Fibroblast of lung (primary cell): Measurements from ENCODE around the gene LTF. TPM values are rescaled to one million over a fixed set of nuclear protein-coding genes. Genes with fewer than 3 reads are reported as not detected.
A peak's percentile ranks its signal among the peaks of the same experiment; 100 is the strongest.

Experiments used
- DNase-seq, 2 donors: peaks; one replicate each; pipeline versions ENCODE4 v3.0.0 to v3.0.0-alpha.2; 2010; ENCODE audit warnings: low read depth in 2 of 2
- H2AFZ ChIP-seq: 2 replicates; pipeline ENCODE4 v1.5.1; 2012; ENCODE audit warnings: low read length, control low read depth, inconsistent platforms
- H3K27ac ChIP-seq: 2 replicates; pipeline ENCODE4 v1.5.1; 2011; ENCODE audit warnings: low read length, control low read depth; ENCODE audit not compliant: insufficient read depth
- H3K27me3 ChIP-seq: 2 replicates; pipeline ENCODE4 v1.5.1; 2011; ENCODE audit warnings: mild to moderate bottlenecking, low read length; ENCODE audit not compliant: control insufficient read depth, insufficient read depth
- H3K36me3 ChIP-seq: 2 replicates; pipeline ENCODE4 v1.5.1; 2011; ENCODE audit warnings: low read length; ENCODE audit not compliant: control insufficient read depth, insufficient read depth
- H3K4me1 ChIP-seq: 2 replicates; pipeline ENCODE4 v1.5.1; 2011; ENCODE audit warnings: low read length; ENCODE audit not compliant: control insufficient read depth, insufficient read depth; ENCODE audit errors: extremely low read depth
- H3K4me2 ChIP-seq: 2 replicates; pipeline ENCODE4 v1.5.1; 2011; ENCODE audit warnings: low read length, control low read depth; ENCODE audit not compliant: insufficient read depth; ENCODE audit errors: extremely low read depth
- H3K4me3 ChIP-seq, 4 experiments: fragments of 200-600 bp in 1 of 4; sonication (generic) in 1 of 4; replicated peaks in 1 of 4; 2 replicates each; pipeline ENCODE4 v1.5.1; 2011 to 2016; ENCODE audit warnings: low read length in 4 of 4, low read depth in 3 of 4, mild to moderate bottlenecking in 3 of 4, control low read depth in 2 of 4, inconsistent platforms in 1 of 4, mixed read lengths in 1 of 4; ENCODE audit not compliant: insufficient read depth in 1 of 4; ENCODE audit errors: control extremely low read depth in 1 of 4
- H3K79me2 ChIP-seq: 2 replicates; pipeline ENCODE4 v1.5.1; 2012; ENCODE audit warnings: mild to moderate bottlenecking, low read length, inconsistent platforms; ENCODE audit not compliant: control insufficient read depth, insufficient read depth
- H3K9ac ChIP-seq: 2 replicates; pipeline ENCODE4 v1.5.1; 2011; ENCODE audit warnings: mild to moderate bottlenecking, low read length, control low read depth; ENCODE audit not compliant: insufficient read depth
- H3K9me3 ChIP-seq: 2 replicates; pipeline ENCODE4 v1.5.1; 2012; ENCODE audit warnings: low read depth, low read length; ENCODE audit not compliant: control insufficient read depth, insufficient read depth
- H4K20me1 ChIP-seq: 2 replicates; pipeline ENCODE4 v1.5.1; 2011; ENCODE audit warnings: low read length; ENCODE audit not compliant: control insufficient read depth, insufficient read depth; ENCODE audit errors: extremely low read depth
- EZH2 ChIP-seq: IDR thresholded peaks from 2 replicates; pipeline ENCODE4 v1.5.1; 2012; ENCODE audit warnings: low read length, control low read depth, mild to moderate bottlenecking; ENCODE audit errors: missing control alignments
- polyA plus RNA-seq, 2 donors: library from polyadenylated mRNA; depleted of rRNA in 1 of 2; stranded (reverse) in 1 of 2; unstranded in 1 of 2; fragments of >200 nt; gene quantifications; 2 replicates each; pipeline ENCODE4 v1.2.1, GENCODE V29; 2011 to 2012; ENCODE audit warnings: missing spikeins in 1 of 2
- total RNA-seq: library from RNA; depleted of rRNA; stranded (reverse); fragments of >200 nt; gene quantifications from 2 replicates; pipeline ENCODE4 v1.2.1, GENCODE V29; 2014
- TF ChIP-seq, protein P1 (sequence below), 2 donors: IDR thresholded peaks in 1 of 2; conservative IDR thresholded peaks in 1 of 2; 1 replicate in 1 of 2; 2 replicates in 1 of 2; pipeline ENCODE4 v1.5.1; 2011 to 2012; ENCODE audit warnings: low read length in 2 of 2, control low read depth in 1 of 2, inconsistent platforms in 1 of 2, low read depth in 1 of 2, mild to moderate bottlenecking in 1 of 2

Gene LTF
- total and polyA plus RNA-seq, 2 donors (not counting 1 experiment from before 2014, with no cell fraction given), result not detected

DNA sequence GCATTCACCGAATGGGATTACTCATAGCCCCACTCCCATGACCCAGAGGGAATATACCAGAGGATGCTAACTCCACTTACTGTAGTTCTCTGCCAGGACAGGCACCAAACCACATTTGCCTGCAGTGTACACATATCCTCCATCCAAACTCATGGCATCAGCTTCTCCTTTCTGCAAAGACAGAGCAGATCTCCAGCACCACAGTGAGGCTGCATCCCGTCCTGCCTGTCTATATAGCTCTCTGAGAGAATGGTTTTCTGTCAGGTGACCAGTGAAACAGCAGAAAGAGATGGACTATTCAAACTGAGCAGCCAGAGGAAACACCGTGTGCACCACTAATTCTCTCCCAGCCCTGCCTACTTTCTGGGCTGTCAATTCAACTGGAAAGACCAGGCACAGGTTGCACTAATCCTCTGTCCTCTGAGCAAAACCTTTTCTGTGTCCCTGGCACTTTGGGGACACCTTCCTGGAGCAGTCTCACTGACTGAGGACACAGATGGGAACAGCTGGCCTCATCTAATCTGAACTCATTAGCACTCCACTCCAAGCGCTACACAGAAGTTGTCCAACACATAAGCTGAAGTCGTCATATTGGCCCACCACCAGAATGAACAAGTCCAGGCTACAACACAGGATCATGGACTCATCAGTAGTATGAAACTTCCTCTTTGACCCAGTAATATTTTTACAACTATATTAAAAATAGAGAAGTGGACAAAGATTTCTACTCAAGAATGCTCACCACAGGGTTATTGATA lies 17.3 kb downstream of the LTF start:
- Histone ChIP-seq H3K27ac (no peak overlapping the region), H3K27me3 (peaks cover 13% of the 10 kb centered on the region), H3K4me1 (no peaks in the 10 kb centered on the region), H3K9me3 (no peaks in the 10 kb centered on the region), H4K20me1 (no peaks in the 10 kb centered on the region), H3K4me2 (no peak overlapping the region), H3K9ac (no peak overlapping the region), H2AFZ (no peak overlapping the region), H3K36me3 (no peaks in the 10 kb centered on the region), H3K4me3 (no peak overlapping the region), H3K79me2 (no peaks in the 10 kb centered on the region)
- TF ChIP-seq, protein P1, sequence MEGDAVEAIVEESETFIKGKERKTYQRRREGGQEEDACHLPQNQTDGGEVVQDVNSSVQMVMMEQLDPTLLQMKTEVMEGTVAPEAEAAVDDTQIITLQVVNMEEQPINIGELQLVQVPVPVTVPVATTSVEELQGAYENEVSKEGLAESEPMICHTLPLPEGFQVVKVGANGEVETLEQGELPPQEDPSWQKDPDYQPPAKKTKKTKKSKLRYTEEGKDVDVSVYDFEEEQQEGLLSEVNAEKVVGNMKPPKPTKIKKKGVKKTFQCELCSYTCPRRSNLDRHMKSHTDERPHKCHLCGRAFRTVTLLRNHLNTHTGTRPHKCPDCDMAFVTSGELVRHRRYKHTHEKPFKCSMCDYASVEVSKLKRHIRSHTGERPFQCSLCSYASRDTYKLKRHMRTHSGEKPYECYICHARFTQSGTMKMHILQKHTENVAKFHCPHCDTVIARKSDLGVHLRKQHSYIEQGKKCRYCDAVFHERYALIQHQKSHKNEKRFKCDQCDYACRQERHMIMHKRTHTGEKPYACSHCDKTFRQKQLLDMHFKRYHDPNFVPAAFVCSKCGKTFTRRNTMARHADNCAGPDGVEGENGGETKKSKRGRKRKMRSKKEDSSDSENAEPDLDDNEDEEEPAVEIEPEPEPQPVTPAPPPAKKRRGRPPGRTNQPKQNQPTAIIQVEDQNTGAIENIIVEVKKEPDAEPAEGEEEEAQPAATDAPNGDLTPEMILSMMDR (conservative IDR thresholded peaks at IDR 0.05 in 1 of 2, IDR thresholded peaks at IDR 0.05 in 1 of 2; ENCODE audit: low read depth in 1 of 2, low read length in 2 of 2), result no peak
- TF ChIP-seq EZH2, result no peak
- no peak for DNase-seq

DNA sequence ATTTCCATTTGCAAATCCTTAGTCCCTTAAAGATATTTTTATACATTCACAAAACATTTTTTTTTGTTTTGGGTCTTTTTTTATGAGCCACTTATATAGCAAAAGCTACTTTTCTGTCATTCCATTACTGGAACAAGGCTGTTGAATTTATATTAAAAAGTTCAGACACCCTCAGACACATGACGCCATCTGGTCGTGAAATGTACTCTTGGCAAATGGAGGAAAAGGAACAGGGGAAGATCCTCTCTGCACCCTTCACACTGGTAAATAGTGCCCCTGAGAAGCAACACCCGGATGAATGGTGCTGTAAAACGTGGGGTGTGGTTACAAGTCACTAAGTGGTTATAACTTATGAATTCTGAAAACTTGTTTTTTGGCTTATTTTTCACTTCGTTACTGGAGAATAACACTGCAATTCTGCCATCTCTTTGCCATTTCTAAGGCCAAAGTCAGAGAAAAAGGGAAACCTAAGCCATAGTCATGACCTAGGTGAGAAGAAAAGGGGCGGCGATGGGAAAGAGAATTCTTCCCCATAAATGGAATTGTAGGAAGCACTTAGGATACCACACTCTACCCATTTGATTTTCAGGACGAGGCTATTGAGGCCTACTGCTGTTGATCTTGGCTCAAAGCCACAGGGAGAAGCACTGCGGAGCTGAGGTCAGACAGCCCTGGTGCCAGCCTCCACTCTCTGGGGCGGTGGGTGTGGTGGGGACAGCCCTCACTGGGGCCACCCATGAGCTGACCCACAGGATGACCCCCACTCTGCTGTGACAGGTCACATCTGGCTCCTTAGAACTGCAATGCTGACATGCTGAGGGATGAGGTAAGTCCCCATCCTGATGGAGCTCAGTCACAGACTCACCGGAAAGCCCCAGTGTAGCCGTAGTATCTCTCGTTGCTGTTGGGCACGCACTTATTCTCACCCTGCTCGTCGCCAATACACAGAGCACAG lies 21.9 kb downstream of the LTF start:
- H2AFZ ChIP-seq, result no peak overlapping the region
- H3K9ac ChIP-seq, result no peak overlapping the region
- no peaks in the 10 kb centered on the region for H3K9me3 ChIP-seq
- peak; percentile 22 to 60 for DNase-seq
- no peaks in the 10 kb centered on the region for H3K4me1 ChIP-seq
- TF ChIP-seq, protein P1 (conservative IDR thresholded peaks at IDR 0.05 in 1 of 2, IDR thresholded peaks at IDR 0.05 in 1 of 2; ENCODE audit: low read depth in 1 of 2, low read length in 2 of 2), result peak; percentile 53 to 66
- TF ChIP-seq EZH2, result no peak
- H3K36me3 ChIP-seq, result no peaks in the 10 kb centered on the region
- H3K4me3 ChIP-seq, result no peak overlapping the region
- no peaks in the 10 kb centered on the region for H4K20me1 ChIP-seq
- no peak overlapping the region for H3K27ac ChIP-seq
- no peak overlapping the region for H3K4me2 ChIP-seq
- H3K27me3 ChIP-seq, result peaks cover 17% of the 10 kb centered on the region
- H3K79me2 ChIP-seq, result no peaks in the 10 kb centered on the region
